ENCODE measurements around the gene COL4A5. TPM values are rescaled to one million over a fixed set of nuclear protein-coding genes. Genes with fewer than 3 reads are reported as not detected.

COL4A5 gene
- total RNA-seq, 1 experiment from 2014 or later: 51.3 TPM

DNA sequence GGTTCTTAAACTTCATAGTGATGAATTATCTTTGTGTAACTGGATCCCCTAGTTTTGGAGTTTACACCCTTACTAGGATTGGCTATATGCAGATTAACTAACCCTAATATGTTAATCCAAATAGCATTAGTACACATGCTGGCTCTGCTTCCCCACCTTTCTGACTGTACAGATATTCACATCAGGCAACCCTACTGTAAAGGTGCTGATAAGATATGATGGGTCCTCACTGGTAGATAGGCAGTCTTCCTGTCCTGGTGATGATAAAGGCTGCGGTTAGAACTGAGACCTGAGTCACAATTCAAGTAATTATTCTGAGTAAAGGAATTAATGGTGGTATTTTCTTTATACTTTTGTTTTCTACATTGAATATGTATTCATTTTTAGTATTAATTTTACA lies 118.6 kb downstream of the COL4A5 start:
- Mint-ChIP-seq H3K27ac (no peak overlapping the region), H3K4me3 (no peak overlapping the region), H3K36me3 (ENCODE audit: insufficient read depth in 1 of 3, low read depth in 3 of 3) (peaks cover 18 to 25% (median 22%) of the 10 kb centered on the region in 3 experiments), H3K27me3 (ENCODE audit: low read depth) (no peaks in the 10 kb centered on the region), H3K9me3 (no peaks in the 10 kb centered on the region), H3K4me1 (peaks cover 6 to 10% of the 10 kb centered on the region in 2 experiments)
- Histone ChIP-seq H3K56ac (ENCODE audit: insufficient read length, low read depth, low read length) (no peak overlapping the region), H3K4me1 (ENCODE audit: insufficient read depth, low read length) (peaks cover 2% of the 10 kb centered on the region; the same call in 1 of the 2 replicates), H2AFZ (ENCODE audit: low read length) (no peak overlapping the region), H2BK12ac (ENCODE audit: insufficient read length, low read depth, low read length) (no peak overlapping the region), H2BK20ac (ENCODE audit: low read depth, low read length, poor library complexity, severe bottlenecking) (no peak overlapping the region), H3K9me3 (ENCODE audit: control insufficient read depth, low read depth, low read length) (no peaks in the 10 kb centered on the region), H3K14ac (ENCODE audit: insufficient read depth, low read length) (no peak overlapping the region), H3K4me2 (ENCODE audit: insufficient read depth, insufficient read length, low read length) (no peak overlapping the region), H2BK5ac (ENCODE audit: insufficient read length, low read length) (no peak overlapping the region), H4K5ac (ENCODE audit: insufficient read length, low read depth, low read length) (no peak overlapping the region), H4K8ac (replicated peaks; ENCODE audit: insufficient read length, low read depth, low read length) (no peak overlapping the region), H2BK120ac (ENCODE audit: low read depth, low read length, poor library complexity, severe bottlenecking) (no peak overlapping the region), H3K79me2 (ENCODE audit: insufficient read depth, low read length) (no peaks in the 10 kb centered on the region), H4K20me1 (ENCODE audit: control insufficient read depth, insufficient read depth, insufficient read length) (no peaks in the 10 kb centered on the region), H2BK15ac (ENCODE audit: low read depth, low read length) (no peak overlapping the region), H3K23me2 (ENCODE audit: insufficient read length, low read depth, low read length, poor library complexity, severe bottlenecking) (no peaks in the 10 kb centered on the region), H4K91ac (ENCODE audit: insufficient read length, low read depth, low read length) (no peak overlapping the region), H2AK5ac (ENCODE audit: insufficient read length, low read length) (no peak overlapping the region), H3K18ac (ENCODE audit: insufficient read length, low read depth, low read length) (no peak overlapping the region), H3T11ph (ENCODE audit: low read length) (no peak overlapping the region), H3K4ac (ENCODE audit: low read depth, low read length) (no peak overlapping the region), H3K27me3 (ENCODE audit: insufficient read depth, low read length) (no peaks in the 10 kb centered on the region), H3K9ac (ENCODE audit: extremely low read depth, insufficient read length, low read length) (no peak overlapping the region), H3K27ac (ENCODE audit: insufficient read length, low read depth, low read length) (no peak overlapping the region), H3K23ac (ENCODE audit: insufficient read length, low read depth, low read length) (no peak overlapping the region), H3K79me1 (ENCODE audit: insufficient read depth, low read depth, low read length, poor library complexity, severe bottlenecking) (no peaks in the 10 kb centered on the region)
- TF ChIP-seq, protein P1, sequence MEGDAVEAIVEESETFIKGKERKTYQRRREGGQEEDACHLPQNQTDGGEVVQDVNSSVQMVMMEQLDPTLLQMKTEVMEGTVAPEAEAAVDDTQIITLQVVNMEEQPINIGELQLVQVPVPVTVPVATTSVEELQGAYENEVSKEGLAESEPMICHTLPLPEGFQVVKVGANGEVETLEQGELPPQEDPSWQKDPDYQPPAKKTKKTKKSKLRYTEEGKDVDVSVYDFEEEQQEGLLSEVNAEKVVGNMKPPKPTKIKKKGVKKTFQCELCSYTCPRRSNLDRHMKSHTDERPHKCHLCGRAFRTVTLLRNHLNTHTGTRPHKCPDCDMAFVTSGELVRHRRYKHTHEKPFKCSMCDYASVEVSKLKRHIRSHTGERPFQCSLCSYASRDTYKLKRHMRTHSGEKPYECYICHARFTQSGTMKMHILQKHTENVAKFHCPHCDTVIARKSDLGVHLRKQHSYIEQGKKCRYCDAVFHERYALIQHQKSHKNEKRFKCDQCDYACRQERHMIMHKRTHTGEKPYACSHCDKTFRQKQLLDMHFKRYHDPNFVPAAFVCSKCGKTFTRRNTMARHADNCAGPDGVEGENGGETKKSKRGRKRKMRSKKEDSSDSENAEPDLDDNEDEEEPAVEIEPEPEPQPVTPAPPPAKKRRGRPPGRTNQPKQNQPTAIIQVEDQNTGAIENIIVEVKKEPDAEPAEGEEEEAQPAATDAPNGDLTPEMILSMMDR (conservative IDR thresholded peaks at IDR 0.05): no peak
- no CpG with 5 or more reads among the region's 1 CpG for WGBS (ENCODE audit: extremely low coverage, insufficient read length, low lambda C conversion rate)
- DNase-seq: no peak

Measured in H9 (cell line).